Activated CD4-positive, alpha-beta T cell treated with anti-CD3 and anti-CD28 coated beads for 4 hours (primary cell): ENCODE results near the gene HMGN3.

ENCODE experiments used
- DNase-seq, 2 donors: peaks; one replicate each; pipeline ENCODE4 v3.0.0-alpha.2; 2020

HMGN3 gene

DNA sequence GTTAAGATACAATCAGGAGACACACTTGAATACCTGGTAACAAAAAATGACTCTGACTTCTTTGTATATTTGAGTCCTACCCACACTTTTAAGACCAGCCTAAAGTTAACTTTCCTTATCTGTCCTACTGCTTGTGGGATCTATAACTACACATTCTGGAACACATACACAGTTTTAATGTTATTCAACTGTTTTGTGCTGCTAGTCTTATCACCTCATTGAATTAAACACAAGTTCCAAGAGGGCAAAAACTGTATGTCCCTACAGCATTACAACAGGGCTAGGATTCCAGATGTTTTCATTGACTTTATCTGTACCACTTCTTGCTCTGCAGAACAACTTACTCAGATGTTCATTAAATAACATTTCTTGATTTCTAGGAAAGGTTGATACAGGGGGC lies 2.8 kb downstream of the HMGN3 start:
- DNase-seq = no peak

- DNase-seq = no peak
Measured at GRCh38 chr6:79231101-79231500, 3.4 kb downstream of the HMGN3 start.

- DNase-seq = no peak
Measured at GRCh38 chr6:79230149-79230548, 4.3 kb downstream of the HMGN3 start.

DNA sequence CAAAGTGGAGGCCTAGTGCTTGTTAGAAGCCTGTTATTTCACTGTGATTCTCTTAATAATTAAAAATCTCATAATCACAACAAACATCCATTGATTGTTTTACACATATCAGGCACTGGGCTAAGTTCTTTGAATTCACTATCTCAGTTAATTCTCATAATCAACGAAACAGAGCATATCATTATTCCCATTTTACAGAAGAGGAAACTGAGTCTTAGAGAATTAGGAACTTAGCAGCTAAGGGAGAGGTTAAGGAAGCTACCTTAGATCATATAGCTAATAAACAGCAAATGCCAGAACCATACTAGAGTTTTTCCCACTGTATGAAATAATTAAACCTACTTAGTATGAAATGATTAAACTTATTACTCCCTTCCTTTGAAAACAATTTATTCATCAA lies 7.0 kb downstream of the HMGN3 start:
- DNase-seq = no peak

DNA sequence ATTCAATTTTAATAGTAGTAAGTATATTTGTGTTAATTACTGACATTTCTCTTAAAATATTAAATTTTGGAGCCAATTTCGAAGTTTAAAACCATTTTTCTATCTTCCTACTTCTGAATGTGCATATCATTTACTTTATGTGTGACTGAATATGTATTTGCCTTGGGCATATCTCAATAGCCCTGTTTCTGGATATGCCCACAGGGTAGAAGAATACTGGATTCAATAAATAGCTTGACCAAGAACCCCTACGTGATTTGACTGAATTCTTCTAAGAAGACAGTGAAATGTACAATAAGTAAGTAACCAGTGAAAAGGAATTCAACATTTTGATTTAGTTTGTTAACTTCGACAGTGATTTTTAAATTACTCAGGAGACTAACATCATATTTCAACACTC lies 7.8 kb downstream of the HMGN3 start:
- DNase-seq = no peak

DNA sequence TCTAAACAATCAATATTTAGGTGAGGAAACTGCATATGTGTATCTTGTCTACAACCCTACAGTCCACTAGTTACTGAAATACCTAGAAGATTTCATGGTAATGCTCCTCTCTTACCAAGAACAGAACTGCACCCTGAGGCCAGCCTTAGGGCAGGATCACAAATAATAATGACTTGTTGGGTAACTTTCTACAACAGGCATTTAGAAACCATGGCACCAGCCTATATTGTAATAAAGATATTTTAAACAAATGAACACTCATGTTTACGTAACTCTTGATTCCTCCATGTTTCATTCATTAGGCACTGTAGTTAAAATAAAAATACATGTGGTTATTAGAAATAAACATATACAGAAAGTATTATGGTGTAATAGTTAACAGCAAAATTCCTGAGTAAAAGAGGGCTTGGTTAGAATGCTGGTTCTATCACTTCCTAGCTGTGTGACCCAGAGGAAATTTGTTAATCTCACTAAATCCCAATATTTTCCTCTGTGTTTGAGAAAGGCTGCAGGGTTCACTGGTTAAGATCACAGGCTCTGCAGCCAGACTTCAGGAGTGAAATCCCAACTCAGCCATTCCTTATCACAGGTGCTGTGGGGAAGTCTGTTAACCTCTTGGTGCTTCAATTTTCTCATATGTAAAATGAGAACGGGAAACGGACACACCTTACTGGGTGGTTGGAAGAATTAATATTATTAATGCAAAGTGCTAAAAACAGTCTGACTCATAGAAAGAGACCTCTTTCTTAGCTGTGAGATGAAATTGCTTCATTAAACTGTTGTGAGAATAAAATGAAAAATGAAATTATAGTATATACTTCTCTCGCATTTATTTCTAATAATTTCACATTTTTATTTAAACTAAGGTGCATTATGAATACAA lies 8.5 kb downstream of the HMGN3 start:
- DNase-seq = no peak

DNA sequence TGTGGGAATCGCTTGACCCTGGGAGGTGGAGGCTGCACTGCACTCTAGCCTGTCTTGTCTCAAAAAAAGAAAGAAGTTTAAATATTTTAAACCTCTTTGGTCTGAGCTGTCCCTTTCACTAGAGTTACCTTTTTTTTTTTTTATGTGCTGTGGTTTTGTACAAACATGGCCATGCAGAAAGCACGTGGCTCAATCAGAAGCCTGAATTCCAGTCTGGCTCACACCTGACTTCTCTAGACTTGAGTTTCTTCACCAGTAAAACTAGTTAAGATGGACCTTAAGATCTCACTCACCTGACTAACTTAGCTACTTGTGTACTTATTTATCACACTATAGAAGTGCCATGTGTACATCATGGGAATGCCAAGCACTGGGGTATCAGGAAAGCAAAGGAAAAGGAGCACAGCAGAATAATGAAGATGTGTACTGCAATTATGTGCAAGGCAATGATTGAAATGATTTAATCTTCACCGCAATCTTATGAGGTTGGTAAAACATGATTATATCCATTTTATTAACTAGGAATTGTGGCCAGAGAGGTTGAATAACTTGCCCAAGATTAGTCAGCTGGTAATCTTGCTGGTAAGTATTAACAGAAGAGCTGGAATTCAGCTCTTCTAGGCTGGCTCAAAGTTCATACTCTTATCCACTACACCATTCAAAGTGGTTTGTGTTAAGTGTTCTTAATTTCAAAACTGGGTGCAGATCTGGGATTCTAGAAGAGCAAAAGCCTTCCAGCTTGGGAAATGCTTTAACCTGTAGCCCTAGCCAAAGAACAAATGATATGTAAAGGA lies 10.7 kb downstream of the HMGN3 start:
- DNase-seq = no peak

DNA sequence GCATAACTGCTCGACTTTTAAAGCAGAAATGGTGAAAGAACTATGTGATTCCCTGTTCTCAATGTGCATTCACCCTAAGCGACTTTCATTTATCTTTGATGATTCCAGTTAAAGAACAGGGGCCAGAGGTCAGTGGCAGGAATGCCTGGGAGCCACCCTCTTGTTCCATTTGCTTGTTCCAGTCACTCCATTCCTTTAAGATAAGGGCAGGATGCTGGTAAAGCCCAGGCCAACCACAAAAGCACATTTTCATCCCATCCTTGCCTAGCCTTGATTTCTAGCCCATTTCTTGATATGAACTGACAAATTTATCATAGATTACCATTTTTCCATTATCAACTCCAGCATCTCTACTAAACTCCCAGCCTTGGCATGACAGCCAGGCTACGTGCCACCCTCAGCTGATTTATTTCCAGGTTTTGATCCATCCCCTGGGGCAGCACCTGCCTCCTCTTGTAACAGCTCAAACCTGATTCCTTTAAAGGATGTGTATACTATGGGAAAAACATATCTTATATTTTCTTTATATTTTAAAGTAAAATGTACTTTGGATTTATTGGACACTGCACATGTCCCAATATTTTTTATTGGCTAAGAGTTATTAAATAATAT lies 19.2 kb downstream of the HMGN3 start:
- DNase-seq = no peak

DNA sequence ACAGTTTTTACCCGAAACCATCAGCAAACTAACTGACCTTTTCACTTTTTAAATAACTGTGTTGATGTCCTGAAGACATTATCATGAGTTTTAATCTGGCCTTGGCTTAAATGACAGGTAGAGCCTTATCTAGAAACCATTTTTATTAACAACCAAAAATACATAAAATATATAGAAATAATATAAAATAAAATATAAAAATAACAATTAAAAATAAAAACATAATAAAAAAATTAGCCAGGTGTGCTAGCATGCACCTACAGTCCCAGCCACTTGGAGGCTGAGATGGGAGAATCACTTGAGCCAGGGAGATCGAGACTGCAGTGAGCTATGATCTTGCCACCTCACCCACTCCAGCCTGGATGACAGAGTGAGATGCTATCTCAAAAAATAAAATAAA lies 21.6 kb downstream of the HMGN3 start:
- no peak for DNase-seq

- DNase-seq = no peak
Measured at GRCh38 chr6:79208816-79209215, 25.7 kb downstream of the HMGN3 start.

DNA sequence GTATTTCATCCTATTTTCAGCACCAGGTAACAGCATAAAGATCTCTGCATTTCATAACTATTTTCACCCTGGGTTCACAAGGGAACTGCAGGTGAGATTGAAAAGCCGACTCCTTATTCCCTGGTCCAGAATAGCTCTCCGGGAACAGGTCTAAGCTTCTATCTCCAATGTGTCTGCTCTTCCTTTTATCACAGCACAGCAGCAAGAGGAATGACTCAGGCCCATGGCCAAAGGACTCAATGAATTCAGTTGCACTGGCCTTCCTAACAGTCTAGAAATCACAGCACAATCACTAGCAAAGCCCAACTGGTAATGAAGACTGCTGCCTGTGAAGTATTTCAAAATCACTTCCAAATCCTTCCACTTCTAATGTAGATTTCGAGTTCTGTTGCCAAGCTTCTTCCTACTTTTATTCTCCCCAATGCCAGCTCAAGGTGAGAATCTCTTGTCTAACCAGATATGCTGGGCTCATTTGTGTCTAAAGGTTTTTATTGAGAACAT lies 30.7 kb downstream of the HMGN3 start:
- no peak for DNase-seq

- DNase-seq = no peak
Measured at GRCh38 chr6:79202556-79202955, 31.9 kb downstream of the HMGN3 start.

DNA sequence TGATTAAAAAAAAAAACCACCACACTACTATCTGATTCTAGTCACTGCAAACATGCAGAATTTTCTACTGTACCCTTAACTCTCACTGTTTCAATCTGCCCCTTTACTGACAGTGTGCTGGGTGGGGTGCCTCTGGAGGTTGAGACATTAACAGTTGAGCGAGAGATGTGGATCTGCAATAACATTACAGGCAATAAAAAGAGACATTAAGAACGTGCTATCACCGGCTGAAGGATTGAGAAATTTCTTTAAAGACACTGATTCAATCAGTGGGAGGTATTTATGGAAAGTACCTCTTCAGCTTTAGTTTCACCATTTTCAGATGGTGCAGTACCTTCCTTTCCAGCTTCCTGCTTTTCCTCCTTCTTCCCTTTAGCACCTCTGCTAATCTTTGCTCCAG lies 32.5 kb downstream of the HMGN3 start:
- DNase-seq = no peak

DNA sequence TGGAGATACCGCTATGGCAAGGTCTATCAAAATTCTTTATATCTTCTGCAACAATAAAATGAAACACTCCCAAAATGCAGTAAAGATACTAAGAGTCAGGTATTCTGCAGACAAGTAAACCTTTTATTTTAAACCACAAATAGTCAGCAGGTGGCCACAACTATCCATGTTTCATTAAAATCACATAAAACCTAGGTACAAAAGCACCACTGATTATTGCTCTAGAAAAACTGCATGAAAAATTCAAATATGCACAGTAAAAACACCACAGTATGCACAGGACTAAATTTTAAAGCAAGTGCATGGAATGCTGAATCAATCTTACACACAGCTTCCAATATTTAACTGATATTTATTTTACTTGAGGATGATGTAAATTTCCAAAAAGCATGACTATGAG lies 33.3 kb downstream of the HMGN3 start:
- no peak for DNase-seq

- DNase-seq = no peak
Measured at GRCh38 chr6:79196912-79197311, 37.6 kb downstream of the HMGN3 start.

DNA sequence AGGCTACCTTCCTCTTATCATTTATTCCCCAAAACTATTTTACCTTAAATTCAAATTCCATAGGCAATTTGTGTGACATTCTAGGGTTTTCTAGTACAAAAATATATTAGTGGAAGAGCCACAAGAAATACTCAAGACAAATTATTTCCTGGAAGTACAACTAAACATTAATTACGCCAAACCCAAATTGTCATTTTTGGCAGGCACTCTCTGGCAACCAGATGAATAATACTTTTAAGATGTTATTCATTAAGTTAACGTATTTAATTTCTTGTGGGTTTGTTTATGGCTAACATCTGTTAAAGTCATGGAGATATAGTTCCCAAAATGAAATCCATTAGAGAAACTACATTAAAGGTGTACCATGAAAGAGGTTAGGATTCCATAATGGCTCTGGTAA lies 40.5 kb downstream of the HMGN3 start:
- no peak for DNase-seq

- no peak for DNase-seq
Measured at GRCh38 chr6:79189760-79190350, 44.6 kb downstream of the HMGN3 start.

GRCh38 chr6:79188885-79189480 lies 45.5 kb downstream of the HMGN3 start:
- no peak for DNase-seq

- no peak for DNase-seq
Measured at GRCh38 chr6:79188107-79188506, 46.4 kb downstream of the HMGN3 start.

GRCh38 chr6:79186564-79186963 lies 47.9 kb downstream of the HMGN3 start:
- DNase-seq = no peak

DNA sequence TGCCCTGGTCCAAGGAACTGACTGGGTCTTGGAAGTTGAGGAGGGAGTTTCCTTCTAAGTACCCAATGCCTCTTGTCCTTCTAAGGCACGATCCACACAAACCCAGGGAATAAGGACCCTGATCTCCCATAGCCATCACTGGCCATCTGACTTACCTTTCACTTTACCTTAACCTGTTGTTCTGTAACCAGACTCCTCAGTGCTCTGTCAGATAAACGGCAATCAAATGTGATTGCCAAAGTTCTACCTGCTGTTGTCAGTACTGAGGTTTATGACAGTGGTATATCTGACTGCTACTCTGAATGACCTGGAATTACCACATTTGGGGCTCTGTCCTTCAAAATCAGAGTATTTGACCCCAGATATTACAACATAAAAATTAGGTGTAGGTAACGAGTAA lies 49.8 kb downstream of the HMGN3 start:
- no peak for DNase-seq

DNA sequence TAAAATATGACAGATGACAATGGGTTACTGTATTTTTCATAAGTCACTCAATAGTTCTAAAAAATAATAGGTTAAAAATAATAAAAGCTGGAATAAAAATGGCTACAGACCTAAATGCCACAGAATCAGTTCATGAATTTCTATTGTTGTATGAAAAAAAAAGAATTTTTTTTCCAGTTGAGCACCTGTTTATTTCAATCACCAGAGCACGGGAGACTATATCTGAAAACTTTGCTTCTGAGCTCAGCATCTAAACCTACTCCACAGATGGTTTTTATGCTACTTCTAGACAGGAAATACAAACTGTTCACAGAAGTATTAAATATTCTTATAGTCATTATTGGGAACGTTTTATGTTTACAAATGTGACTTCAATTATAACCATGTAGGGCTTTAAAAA lies 50.4 kb downstream of the HMGN3 start:
- DNase-seq = no peak

- no peak for DNase-seq
Measured at GRCh38 chr6:79180052-79180451, 54.4 kb downstream of the HMGN3 start.
